ENCODE data around the gene DIP2A. TPM values are rescaled to one million over a fixed set of nuclear protein-coding genes. Genes with fewer than 3 reads are reported as not detected.
"Not testable (repeated sequence)": the region's sequence is repeated elsewhere in the genome, so short reads cannot be mapped to it uniquely, and the experiment has no call there.

Gene DIP2A
- polyA plus RNA-seq, 3 donors, result 29.4 to 52.3 (median 33.3) TPM

DNA sequence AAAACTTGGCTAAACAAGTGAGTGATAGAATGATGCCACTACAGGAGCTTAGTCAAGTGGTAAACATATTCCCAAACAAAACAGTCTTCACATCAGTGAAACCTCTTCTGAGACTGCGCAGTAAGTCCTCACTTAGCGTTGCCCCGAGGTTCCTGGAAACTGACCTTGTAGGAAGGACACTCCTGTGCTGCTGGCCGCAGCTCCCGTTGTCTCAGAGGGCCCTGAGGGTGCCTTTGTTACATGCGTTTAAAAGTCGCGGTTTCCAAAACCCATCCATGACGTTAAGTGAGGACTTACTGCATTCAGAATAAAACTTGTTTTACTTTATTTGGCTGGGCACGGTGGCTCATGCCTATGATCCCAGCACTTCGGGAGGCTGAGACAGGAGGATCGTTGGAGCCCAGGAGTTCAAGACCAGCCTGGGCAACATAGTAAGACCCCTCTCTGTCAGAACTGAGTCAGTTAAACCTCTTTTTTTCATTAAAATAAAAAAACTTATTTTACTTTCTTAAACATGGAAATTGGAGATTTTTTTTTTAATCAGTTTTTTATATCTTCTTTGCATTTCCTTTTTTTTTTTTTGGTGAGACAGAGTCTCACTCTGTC, 36.0 kb upstream of the DIP2A start:
- no peak for DNase-seq (ENCODE audit: extremely low read depth in 1 of 11, low read depth in 9 of 11, low spot score in 4 of 11)

DNA sequence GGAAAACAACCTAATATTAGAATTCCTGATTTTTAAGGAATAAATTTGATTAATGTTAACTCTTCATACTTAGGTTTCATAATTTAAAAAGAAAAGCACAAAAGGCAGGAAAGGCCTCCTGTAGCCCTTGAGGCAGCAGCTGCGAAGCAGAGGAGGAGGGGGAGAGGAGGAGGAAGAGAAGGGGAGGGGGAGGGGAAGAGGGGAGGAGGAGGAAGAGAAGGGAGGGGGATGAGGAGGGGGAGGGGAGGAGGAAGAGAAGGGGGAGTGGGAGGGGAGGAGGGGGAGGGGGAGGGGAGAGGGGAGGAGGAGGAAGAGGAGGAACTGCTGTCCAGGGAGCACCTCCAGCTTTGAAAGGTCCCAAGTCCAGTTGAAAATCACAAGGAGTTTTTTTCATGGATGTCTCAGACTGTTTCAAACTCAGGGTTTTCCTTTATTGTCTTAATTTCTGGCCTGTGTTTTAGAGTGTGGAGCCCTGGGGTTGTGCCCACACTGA, 35.1 kb upstream of the DIP2A start:
- peak in 1 of 11 donors; percentile 9 for DNase-seq (ENCODE audit: extremely low read depth in 1 of 11, low read depth in 9 of 11, low spot score in 4 of 11)

DNA sequence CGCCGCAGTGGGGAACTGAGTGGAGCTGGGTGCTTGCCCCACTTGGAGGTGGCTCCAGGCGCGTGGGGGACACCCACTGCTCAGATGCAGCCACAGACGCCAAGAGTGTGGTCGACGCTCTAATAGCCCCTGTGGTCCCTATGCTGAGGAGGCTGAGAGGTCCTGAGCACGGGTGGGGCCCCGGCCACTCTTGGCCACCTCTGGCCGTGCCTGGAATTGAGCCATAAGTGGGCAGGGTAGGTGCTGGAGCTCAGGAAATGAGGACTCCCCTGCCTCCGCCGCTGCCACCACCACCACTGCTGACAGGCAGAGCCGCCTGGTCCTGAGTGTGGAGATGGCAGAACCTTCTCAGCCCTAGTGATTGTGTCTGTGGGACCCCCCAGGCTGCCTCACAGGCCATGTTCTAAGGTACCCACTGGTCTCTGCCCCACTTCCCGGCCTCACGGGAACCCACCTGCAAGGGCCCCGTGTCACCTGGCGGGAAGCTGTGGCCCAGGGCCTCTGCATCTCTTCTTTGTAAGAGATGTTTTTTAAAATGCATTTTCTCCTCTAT, 34.6 kb upstream of the DIP2A start:
- no peak for DNase-seq (ENCODE audit: extremely low read depth in 1 of 11, low read depth in 9 of 11, low spot score in 4 of 11)

DNA sequence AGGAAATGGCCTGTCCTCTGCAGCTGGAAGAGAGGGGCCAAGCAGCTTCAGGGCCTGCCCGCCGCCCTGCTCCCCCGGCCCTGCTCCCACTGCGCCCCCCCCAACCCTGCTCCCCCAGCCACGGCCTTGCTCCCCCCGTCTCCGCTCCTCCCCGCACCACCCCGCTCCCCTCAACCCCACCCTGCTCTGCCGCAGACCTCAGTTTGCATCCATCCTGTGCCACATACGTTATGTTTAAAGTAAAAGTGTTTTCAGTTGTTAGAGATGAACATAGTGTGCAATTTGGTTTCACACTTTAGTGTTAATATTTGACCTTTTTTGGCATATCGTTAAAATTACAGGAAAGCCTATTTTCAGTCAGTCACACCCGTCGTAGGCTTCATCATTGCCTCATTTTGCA, 34.1 kb upstream of the DIP2A start:
- DNase-seq (ENCODE audit: extremely low read depth in 1 of 11, low read depth in 9 of 11, low spot score in 4 of 11), result no peak

DNA sequence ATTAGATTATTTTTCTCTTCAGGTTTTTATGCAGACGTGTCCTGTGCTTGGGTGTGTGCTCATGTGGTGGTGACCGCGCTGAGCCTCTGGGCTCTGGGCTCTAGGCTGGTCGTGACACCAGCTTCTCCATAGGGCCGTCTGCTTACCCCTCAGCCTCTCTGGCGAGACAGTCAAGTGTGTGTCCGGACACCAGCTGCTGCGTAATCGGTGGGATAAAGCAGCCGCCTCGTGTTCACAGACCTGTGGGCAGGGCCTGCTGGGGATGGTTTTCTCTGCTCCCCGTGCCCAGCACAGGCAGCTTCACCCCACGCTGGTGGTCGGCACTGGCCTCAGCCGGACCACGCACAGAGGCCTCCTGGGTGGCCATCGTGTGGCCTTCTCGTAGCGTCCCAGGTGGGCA, 33.6 kb upstream of the DIP2A start:
- no peak for DNase-seq (ENCODE audit: extremely low read depth in 1 of 11, low read depth in 9 of 11, low spot score in 4 of 11)

DNA sequence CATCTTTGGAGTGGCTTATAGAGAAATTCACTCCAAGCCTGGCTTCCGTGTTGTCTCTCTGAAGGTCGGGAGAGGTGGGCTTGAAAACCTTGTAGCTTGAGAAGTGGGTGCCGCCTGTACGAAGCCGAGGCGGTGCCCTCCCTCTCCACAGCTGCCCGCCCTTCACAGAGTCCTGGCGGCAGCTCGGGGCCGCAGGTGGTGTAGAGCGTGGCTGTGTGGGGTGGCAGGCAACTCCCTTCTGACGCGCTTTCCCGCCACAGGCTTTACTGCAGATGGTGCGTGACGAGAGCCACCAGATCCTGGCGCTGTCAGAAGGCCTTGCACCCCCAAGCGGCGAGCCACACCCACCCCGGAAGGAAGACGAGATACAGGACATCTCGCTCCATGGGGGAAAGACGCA, 33.1 kb upstream of the DIP2A start:
- no peak for DNase-seq (ENCODE audit: extremely low read depth in 1 of 11, low read depth in 9 of 11, low spot score in 4 of 11)

DNA sequence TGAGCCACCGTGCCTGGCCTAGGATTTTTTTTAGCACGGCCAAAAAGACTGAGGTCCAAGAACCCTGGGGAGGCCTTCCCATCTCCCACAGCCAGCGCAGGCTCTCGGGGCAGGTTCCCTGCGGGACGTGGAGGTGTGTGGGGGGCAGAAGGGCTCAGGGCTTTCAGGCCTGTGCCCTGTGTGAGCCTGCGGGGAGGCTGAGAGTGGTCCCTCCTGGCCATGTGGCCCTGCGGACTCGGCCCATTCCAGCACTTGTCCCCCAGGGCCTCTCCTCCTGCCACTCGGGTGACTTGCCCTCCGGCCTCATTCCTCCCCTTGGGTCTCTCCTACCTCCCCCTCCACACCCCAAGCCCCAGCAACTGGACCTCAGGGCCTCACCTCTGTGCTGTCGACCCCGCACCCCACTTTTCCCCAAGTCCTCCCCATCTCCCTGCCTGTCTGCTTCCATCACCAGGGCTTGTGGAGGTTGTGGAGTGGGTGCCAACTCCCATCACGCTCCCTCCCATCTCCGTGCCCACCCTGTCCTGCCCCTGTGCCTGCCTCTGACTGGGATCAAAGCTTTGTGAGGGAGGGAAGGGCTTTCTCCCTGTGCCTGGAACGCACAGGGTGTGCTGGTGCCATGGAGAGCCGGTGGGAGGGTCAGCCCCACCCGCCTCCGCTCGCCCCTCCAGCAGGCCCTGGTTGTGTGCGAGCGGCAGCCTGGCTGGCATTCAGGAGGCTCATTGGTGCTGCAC, 32.2 kb upstream of the DIP2A start:
- DNase-seq (ENCODE audit: extremely low read depth in 1 of 11, low read depth in 9 of 11, low spot score in 4 of 11), result no peak

DNA sequence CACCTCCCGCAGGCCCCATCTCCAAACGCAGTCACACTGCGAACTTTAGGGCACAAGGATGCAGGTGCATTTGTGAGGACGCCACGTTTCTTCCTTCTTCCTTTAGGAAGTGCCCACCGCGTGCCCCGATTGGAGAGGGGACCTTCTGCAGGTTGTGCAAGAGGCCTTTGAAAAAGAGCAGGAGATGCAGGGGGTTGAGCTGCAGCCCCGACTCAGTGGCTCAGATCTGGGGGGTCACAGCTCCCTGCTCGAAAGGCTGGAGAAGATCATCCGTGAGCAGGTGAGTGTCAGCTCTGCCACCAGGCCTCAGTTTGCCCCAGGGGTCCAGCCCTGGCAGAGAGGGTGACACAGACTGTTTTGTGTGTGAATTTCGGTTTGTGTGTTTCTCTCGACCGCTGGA, 31.2 kb upstream of the DIP2A start:
- no peak for DNase-seq (ENCODE audit: extremely low read depth in 1 of 11, low read depth in 9 of 11, low spot score in 4 of 11)

DNA sequence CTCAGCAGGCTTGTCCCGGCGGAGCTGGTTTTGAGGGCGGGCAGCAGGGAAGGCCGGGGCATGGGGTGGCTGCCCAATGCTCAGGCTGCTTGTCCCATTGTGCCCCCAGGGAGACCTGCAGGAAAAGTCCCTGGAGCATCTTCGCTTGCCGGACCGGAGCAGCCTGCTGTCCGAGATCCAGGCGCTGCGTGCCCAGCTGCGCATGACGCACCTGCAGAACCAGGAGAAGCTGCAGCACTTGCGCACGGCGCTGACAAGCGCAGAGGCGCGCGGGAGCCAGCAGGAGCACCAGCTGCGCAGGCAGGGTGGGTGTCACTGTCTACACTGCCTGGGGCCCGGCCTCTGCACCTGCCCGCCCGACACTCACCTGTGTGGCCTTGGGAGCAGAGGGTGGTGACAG, 30.4 kb upstream of the DIP2A start:
- DNase-seq (ENCODE audit: extremely low read depth in 1 of 11, low read depth in 9 of 11, low spot score in 4 of 11), result no peak

DNA sequence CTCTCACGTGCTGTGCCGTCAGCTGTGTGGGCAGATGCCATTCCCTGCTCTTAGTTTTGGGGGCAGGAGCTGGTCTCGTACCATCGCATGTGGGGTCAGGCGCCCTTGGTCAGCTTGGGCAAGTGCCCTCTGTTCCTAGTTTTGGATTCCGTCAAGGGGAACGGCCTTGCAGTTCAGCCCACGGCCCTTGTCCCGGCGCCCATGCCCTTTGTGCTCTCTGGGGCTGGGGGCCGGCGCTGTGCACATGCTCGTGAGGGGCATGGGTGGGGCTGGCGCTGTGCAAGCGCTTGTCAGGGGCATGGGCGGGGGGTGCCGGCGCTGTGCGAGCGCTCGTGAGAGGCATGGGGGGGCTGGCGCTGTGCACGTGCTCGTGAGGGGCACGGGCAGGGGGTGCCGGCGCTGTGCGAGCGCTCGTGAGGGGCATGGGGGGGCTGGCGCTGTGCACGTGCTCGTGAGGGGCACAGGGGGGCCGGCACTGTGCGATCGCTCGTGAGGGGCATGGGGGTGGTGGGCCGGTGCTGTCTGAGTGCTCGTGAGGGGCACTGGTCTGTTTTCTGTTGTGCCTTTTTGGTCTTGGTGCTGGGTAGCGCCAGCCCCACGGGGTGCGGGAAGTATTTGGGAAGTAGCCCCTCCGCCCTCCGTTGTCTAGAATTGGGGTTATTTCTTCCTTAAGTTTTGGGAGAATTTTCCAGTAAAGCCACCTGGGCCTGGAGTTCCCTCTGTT, 29.5 kb upstream of the DIP2A start:
- no peak for DNase-seq (ENCODE audit: extremely low read depth in 1 of 11, low read depth in 9 of 11, low spot score in 4 of 11)

DNA sequence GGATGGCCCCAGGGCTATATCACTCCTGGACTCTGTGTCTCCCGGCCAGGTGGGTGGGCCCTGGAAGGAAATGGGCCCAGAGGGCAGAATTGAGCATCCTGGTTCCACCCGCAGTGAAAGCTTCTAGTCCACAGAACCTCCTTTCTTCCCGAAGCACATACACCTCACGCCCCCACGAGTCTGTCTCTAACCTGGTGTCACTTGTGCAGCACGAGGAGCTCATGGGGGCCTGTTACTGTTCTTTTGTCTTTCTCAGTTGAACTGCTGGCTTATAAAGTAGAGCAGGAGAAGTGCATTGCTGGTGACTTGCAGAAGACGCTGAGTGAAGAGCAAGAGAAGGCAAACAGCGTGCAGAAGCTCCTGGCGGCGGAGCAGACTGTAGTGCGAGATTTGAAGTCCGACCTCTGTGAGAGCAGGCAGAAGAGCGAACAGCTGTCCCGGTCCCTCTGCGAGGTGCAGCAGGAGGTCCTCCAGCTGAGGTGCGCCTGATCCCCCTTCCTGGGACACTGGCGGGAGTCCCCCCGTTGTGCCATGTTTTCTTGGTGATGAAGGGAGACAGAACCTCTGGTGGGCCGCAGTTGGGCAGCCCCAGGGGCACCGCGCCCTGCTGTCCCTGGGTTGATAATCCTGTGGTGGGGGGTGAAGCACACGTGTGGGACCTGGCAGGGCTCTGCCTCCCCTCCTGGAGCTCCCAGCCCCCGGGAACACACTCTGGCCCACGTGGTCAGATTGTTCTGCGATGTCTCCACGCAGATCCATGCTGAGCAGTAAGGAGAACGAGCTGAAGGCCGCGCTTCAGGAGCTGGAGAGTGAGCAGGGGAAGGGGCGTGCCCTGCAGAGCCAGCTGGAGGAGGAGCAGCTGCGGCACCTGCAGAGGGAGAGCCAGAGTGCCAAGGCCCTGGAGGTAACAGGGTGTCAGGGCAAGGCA, 28.7 kb upstream of the DIP2A start:
- DNase-seq (ENCODE audit: extremely low read depth in 1 of 11, low read depth in 9 of 11, low spot score in 4 of 11), result no peak

DNA sequence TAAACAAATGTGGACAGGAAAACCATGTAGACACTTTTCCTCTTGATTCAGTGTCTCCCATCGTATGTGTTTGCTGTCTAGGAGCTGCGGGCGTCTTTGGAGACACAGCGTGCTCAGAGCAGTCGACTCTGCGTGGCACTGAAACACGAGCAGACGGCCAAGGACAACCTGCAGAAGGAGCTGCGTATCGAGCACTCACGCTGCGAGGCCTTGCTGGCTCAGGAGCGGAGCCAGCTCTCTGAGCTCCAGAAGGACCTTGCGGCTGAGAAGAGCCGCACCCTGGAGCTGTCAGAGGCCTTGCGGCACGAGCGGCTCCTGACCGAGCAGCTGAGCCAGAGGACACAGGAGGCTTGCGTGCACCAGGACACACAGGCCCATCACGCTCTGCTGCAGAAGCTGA, 27.2 kb upstream of the DIP2A start:
- DNase-seq (ENCODE audit: extremely low read depth in 1 of 11, low read depth in 9 of 11, low spot score in 4 of 11), result no peak

DNA sequence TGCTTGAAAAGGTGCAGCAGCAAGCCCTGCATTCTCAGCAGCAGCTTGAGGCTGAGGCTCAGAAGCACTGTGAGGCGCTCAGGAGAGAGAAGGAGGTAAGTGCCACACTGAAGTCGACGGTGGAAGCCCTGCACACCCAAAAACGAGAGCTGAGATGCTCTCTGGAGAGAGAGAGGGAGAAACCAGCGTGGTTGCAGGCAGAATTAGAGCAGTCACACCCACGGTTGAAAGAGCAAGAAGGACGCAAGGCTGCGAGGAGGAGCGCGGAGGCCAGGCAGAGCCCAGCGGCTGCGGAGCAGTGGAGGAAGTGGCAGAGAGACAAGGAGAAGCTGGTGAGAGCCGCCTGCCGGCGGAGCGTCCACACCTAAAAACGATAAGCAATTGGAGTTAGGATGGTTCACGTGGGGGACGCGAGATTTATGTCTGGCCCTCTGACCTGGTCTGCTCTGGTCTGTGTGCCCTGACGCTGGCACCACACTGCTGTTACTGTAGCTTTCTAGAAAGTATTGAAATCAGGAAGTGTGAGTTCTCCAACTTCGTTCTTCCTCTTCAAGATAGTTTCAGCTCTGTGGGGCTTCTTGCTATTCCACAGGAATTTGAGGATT, 26.7 kb upstream of the DIP2A start:
- peak in 2 of 11 donors; percentile 21 to 26 for DNase-seq (ENCODE audit: extremely low read depth in 1 of 11, low read depth in 9 of 11, low spot score in 4 of 11)

DNA sequence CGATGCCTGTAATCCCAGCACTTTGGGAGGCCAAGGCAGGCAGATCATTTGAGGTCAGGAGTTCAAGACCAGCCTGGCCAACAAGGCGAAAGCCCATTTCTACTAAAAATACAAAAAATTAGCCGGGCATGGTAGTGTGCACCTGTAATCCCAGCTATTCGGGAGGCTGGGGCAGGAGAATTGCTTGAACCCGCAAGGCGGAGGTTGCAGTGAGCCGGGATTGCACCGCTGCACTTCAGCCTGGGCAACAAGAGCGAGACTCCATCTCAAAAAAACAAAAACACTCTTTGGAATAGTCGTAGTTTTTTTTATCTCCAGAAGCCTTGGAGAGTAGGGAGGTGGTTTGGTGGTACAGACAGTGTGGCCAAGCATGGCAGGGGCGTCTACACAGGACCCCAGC, 25.6 kb upstream of the DIP2A start:
- DNase-seq (ENCODE audit: extremely low read depth in 1 of 11, low read depth in 9 of 11, low spot score in 4 of 11), result not testable (repeated sequence)

DNA sequence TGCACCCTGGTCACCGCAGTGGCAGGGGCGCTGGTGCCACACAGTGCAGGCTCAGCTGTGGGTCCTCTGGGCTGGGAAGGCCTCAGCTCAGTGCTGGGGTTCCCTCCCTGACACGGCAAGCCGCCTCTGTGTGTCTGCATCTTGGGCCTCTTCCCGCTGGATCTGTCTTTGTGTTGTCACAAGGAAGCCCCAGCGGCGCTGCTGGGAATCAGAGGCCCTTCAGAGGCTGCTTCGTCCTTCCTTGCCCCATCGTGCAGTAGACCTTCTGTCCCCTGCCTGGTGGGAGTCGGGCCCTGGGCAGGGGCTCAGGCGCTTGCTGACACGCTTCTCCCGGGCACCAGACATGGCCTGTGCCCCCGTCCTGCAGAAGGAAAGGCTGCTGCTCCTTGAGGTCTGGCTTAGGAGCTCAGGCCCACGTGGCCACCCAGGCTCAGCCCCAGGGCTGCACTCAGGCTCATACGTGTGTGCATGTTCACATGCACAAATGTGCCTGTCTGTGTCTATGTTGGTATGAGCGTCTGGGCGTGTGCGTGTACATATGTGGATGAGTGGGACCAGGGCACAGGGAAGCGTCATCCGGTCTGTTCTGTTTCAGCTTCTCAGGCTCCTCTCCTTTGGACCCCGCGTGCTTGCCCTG, 24.3 kb upstream of the DIP2A start:
- DNase-seq (ENCODE audit: extremely low read depth in 1 of 11, low read depth in 9 of 11, low spot score in 4 of 11), result no peak

DNA sequence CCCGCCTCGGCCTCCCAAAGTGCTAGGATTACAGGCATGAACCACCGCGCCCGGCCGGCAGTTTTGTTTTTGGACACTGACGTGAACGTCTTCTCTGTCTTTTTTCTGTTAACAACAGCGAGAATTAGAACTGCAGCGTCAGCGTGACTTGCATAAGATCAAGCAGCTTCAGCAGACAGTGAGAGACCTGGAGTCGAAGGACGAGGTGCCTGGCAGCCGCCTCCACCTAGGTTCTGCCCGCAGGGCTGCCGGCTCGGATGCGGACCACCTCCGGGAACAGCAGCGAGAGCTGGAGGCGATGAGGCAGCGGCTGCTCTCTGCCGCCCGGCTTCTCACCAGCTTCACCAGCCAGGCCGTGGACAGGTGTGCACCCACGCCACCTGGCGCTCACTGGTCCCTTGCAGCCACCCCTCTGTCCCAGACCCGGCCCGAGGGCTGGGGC, 22.9 kb upstream of the DIP2A start:
- no peak for DNase-seq (ENCODE audit: extremely low read depth in 1 of 11, low read depth in 9 of 11, low spot score in 4 of 11)

DNA sequence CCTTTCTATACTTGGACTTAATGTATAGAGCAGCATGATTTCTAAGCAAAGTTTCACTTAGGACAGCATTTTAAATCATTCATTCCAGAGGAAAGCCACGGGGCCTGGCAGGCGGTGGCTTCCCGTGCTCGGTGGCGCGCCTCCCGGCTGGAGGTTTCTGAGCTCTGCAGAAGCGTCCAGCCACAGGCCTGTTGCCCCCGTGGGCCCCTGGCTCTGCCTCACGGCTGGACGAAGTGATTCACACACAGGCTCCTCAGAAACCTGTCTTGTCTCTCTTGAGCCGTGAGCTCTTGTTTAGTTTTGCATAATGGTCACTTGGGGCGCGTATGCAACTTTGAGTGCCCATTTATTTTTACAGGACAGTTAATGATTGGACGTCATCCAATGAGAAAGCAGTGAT, 22.1 kb upstream of the DIP2A start:
- no peak for DNase-seq (ENCODE audit: extremely low read depth in 1 of 11, low read depth in 9 of 11, low spot score in 4 of 11)

DNA sequence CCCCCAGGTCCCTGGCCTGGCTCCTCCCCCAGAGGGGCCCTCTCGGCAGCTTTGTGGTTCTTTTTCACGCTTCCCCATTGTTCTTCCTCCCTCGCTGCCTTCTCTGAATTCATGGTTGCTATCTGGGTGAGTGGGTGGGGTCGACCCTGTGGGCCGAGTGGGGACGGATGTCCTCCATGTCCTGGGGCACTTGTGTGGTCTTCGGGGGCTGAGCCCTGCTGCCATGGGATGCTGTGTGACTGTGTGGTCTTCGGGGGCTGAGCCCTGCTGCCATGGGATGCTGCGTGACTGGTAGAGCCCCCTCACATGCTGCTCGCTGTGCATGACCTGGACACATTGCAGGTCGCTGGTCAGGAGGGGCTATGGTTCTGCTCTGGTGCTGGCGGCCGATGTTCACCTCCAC, 21.6 kb upstream of the DIP2A start:
- no peak for DNase-seq (ENCODE audit: extremely low read depth in 1 of 11, low read depth in 9 of 11, low spot score in 4 of 11)

All from renal cortex interstitium (tissue), 11 donors.